Ishikawa (cell line): ENCODE measurements around the gene MIER2.

Experiments used
- CEBPB ChIP-seq: IDR thresholded peaks from 2 replicates; pipeline ENCODE4 v1.6.1; 2012
- CREB1 ChIP-seq: IDR thresholded peaks from 2 replicates; pipeline ENCODE4 v1.6.1; 2012; ENCODE audit warnings: low read depth
- EGR1 ChIP-seq: IDR thresholded peaks from 2 replicates; pipeline ENCODE4 v1.6.1; 2012
- EP300 ChIP-seq: IDR thresholded peaks from 2 replicates; pipeline ENCODE4 v1.6.1; 2012; ENCODE audit warnings: borderline replicate concordance
- FOXM1 ChIP-seq: IDR thresholded peaks from 2 replicates; pipeline ENCODE4 v1.6.1; 2012; ENCODE audit warnings: low read depth, borderline replicate concordance
- NFIC ChIP-seq: IDR thresholded peaks from 2 replicates; pipeline ENCODE4 v1.6.1; 2012
- RAD21 ChIP-seq: IDR thresholded peaks from 2 replicates; pipeline ENCODE4 v1.6.1; 2012; ENCODE audit warnings: low read depth
- TAF1 ChIP-seq: IDR thresholded peaks from 2 replicates; pipeline ENCODE4 v1.6.1; 2012; ENCODE audit warnings: low read depth, mild to moderate bottlenecking
- TCF12 ChIP-seq: IDR thresholded peaks from 2 replicates; pipeline ENCODE4 v1.6.1; 2012; ENCODE audit warnings: low read depth
- TEAD4 ChIP-seq: IDR thresholded peaks from 2 replicates; pipeline ENCODE4 v1.6.1; 2012
- YY1 ChIP-seq: IDR thresholded peaks from 2 replicates; pipeline ENCODE4 v1.6.1; 2012; ENCODE audit warnings: low read depth
- ZBTB7A ChIP-seq: IDR thresholded peaks from 2 replicates; pipeline ENCODE4 v1.6.1; 2012; ENCODE audit warnings: low read depth
- TF ChIP-seq, protein P1 (sequence below): IDR thresholded peaks from 2 replicates; pipeline ENCODE4 v1.6.1; 2012
- TF ChIP-seq, protein P2 (sequence below): IDR thresholded peaks from 2 replicates; pipeline ENCODE4 v1.6.1; 2012
- TF ChIP-seq, protein P3 (sequence below): IDR thresholded peaks from 2 replicates; pipeline ENCODE4 v1.6.1; 2012; ENCODE audit warnings: low read depth, mild to moderate bottlenecking

MIER2 gene

DNA sequence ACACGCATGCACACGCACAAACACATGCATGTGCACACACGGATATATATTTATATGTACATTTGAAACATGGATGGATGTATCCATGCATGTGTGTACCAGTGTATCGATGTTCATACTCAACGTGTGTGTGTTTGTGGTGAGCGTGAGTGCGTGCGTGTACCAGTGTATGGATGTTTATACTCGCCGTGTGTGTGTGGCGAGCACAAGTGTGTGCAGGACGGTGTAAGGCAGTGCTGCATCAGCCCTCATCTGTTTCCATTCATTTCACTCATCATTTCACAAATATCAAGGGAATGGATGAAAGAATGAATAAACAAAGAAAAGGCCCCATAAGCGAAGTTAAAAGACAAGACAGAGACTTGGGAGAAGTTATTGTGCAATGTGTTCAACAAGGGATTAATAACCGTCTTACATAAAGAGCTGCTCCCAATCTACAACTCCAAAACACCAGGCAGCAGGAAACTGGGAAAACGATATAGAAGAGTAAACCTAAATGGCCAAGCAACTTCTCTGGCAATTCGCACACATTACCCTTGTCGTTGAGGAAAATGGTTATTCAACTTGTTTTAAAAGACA is 21.7 kb upstream of the MIER2 start:
- no peak for TF ChIP-seq TAF1
- TF ChIP-seq EP300: no peak
- no peak for TF ChIP-seq YY1
- TF ChIP-seq CREB1: no peak
- TF ChIP-seq NFIC: no peak
- no peak for TF ChIP-seq TEAD4
- TF ChIP-seq FOXM1: no peak
- TF ChIP-seq CEBPB: no peak
- no peak for TF ChIP-seq RAD21
- TF ChIP-seq, protein P1, sequence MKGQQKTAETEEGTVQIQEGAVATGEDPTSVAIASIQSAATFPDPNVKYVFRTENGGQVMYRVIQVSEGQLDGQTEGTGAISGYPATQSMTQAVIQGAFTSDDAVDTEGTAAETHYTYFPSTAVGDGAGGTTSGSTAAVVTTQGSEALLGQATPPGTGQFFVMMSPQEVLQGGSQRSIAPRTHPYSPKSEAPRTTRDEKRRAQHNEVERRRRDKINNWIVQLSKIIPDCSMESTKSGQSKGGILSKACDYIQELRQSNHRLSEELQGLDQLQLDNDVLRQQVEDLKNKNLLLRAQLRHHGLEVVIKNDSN: no peak
- TF ChIP-seq, protein P2, sequence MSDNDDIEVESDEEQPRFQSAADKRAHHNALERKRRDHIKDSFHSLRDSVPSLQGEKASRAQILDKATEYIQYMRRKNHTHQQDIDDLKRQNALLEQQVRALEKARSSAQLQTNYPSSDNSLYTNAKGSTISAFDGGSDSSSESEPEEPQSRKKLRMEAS: no peak
- no peak for TF ChIP-seq TCF12
- TF ChIP-seq ZBTB7A: no peak
- no peak for TF ChIP-seq EGR1
- TF ChIP-seq, protein P3, sequence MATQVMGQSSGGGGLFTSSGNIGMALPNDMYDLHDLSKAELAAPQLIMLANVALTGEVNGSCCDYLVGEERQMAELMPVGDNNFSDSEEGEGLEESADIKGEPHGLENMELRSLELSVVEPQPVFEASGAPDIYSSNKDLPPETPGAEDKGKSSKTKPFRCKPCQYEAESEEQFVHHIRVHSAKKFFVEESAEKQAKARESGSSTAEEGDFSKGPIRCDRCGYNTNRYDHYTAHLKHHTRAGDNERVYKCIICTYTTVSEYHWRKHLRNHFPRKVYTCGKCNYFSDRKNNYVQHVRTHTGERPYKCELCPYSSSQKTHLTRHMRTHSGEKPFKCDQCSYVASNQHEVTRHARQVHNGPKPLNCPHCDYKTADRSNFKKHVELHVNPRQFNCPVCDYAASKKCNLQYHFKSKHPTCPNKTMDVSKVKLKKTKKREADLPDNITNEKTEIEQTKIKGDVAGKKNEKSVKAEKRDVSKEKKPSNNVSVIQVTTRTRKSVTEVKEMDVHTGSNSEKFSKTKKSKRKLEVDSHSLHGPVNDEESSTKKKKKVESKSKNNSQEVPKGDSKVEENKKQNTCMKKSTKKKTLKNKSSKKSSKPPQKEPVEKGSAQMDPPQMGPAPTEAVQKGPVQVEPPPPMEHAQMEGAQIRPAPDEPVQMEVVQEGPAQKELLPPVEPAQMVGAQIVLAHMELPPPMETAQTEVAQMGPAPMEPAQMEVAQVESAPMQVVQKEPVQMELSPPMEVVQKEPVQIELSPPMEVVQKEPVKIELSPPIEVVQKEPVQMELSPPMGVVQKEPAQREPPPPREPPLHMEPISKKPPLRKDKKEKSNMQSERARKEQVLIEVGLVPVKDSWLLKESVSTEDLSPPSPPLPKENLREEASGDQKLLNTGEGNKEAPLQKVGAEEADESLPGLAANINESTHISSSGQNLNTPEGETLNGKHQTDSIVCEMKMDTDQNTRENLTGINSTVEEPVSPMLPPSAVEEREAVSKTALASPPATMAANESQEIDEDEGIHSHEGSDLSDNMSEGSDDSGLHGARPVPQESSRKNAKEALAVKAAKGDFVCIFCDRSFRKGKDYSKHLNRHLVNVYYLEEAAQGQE: no peak

DNA sequence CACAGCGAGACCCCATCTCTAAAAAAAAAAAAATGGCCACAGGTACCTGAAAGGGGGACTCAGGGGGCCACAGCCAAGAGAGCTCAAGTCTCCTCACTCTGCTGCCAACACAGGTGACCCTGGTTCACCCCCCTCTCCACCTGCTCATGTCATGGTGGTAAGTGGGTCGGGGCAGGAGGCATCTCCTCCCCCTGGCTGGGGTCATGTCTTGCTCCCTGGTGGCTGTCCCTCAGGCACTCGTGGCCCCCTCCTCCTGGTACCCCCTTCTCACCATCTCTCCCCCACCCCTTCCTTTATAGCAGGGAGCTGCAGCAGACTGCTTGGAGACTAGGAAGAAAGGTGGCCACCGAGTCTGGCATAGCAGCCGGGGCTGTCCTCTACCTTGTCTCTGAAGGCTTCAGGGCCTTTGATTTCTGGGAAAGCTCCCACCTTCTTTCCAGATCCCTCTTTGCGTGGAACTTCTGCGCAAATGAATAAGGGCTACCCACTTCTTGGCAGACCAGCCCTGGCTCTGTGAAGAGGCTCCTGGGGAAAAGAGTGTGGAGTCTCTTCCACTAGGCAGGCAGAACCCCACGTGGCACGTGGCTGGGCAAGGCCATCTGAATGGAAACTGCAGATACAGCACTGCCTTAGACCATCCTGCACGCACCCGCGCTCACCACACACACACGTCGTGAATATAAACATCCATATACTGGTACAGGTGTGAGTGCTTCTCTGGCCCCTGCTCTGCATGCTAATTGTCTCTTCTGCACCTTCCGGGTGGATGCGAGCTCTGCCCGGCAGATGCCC is 20.1 kb upstream of the MIER2 start:
- TF ChIP-seq ZBTB7A: no peak
- no peak for TF ChIP-seq TAF1
- TF ChIP-seq, protein P1: no peak
- no peak for TF ChIP-seq EGR1
- TF ChIP-seq RAD21: no peak
- no peak for TF ChIP-seq EP300
- TF ChIP-seq TEAD4: no peak
- no peak for TF ChIP-seq CREB1
- TF ChIP-seq CEBPB: no peak

DNA sequence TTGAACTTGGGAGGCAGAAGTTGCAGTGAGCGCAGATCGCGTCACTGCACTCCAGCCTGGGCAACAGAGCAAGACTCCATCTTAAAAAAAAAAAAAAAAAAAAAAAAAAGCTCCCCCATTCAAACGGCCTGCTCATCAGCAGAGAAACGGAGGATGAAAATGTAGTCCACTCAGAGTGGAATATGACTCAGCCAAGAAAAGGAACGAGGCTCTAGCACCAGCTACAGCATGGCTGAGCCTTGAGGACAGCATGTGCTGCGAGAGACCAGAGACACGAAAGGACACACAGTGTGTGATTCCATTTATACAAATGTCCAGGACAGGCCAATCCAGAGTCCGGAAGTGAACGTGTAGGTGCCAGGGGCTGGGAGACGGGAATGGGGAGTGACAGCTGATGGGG is 18.1 kb upstream of the MIER2 start:
- TF ChIP-seq FOXM1: no peak
- no peak for TF ChIP-seq TCF12
- no peak for TF ChIP-seq CEBPB
- TF ChIP-seq, protein P2: no peak
- TF ChIP-seq TAF1: no peak
- no peak for TF ChIP-seq EP300
- TF ChIP-seq TEAD4: no peak
- no peak for TF ChIP-seq NFIC
- TF ChIP-seq ZBTB7A: no peak
- TF ChIP-seq, protein P3: no peak
- TF ChIP-seq RAD21: no peak
- no peak for TF ChIP-seq YY1
- TF ChIP-seq, protein P1: no peak
- TF ChIP-seq EGR1: no peak
- TF ChIP-seq CREB1: no peak

DNA sequence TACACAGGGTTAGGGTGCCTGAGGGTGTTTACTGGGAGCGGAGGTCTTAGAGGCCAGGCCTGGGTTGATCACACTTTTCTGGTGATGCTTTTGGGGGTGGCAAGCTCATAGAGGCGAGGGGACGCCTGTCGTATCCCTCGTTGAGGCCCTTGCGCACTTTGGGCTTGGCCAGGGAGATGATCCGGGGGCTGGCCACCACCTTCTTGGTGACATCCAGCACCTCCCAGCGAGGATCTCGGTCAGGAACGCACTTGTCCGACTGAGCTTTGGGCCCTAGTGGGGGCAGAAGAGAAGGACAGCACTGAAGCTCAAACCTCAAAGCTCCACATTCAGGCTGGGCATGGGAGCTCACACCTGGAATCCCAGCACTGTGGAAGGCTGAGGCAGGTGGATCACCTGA is 17.6 kb upstream of the MIER2 start:
- TF ChIP-seq RAD21: no peak
- no peak for TF ChIP-seq TAF1
- TF ChIP-seq TEAD4: no peak
- TF ChIP-seq TCF12: no peak
- TF ChIP-seq EP300: no peak
- no peak for TF ChIP-seq CEBPB
- TF ChIP-seq NFIC: no peak
- TF ChIP-seq CREB1: no peak
- TF ChIP-seq, protein P1: no peak
- no peak for TF ChIP-seq ZBTB7A
- TF ChIP-seq, protein P3: no peak
- no peak for TF ChIP-seq EGR1
- no peak for TF ChIP-seq YY1
- no peak for TF ChIP-seq FOXM1
- TF ChIP-seq, protein P2: no peak
